HCT116 (cell line): Measurements from ENCODE around the gene USP47. TPM values are rescaled to one million over a fixed set of nuclear protein-coding genes. Genes with fewer than 3 reads are reported as not detected.

Experiments
- ATAC-seq: fragments of 200-7000 bp; cut with Tn5 transposase; 2 replicates; pipeline ENCODE4 v1.9.1; 2020; ENCODE audit warnings: mild to moderate bottlenecking, moderate library complexity
- BruUV-seq: library from RNA; stranded (reverse); fragments of 400-500 nt; replicated peaks from 2 replicates; lab custom pipeline; 2021; lab: Mats Ljungman, UMichigan
- CTCF ChIA-PET: fragments of 300-600 bp; sonication (Branson Sonifier 250); formaldehyde crosslinking; loops from one replicate; lab custom pipeline; 2021; ENCODE audit warnings: antibody characterized with exemption; lab: Charles Lee
- POLR2A ChIA-PET: fragments of 300-600, 350-600 bp; sonication (Branson Sonifier 250); formaldehyde crosslinking; loops from one replicate; lab custom pipeline; 2021; ENCODE audit warnings: antibody characterized with exemption; lab: Charles Lee
- RAD21 ChIA-PET, 2 experiments: fragments of 300-600 bp; sonication (Branson Sonifier 250); formaldehyde crosslinking; loops; one replicate each; lab custom pipeline; 2023; ENCODE audit warnings: low total read pairs in 2 of 2; ENCODE audit not compliant: uncharacterized antibody in 2 of 2, unreplicated experiment in 2 of 2, low non-redundant PET in 1 of 2; lab: Charles Lee
- DNase-seq: peaks from one replicate; pipeline ENCODE4 v3.0.0-alpha.2; 2010; ENCODE audit warnings: low read depth, low spot score
- H2AFZ ChIP-seq: fragments of 200-600 bp; shearing (Covaris generic), sonication (generic); 2 replicates; pipeline ENCODE4 v1.6.1; 2017; ENCODE audit warnings: low read depth, mixed run types, mixed read lengths, antibody characterized with exemption, low read length; ENCODE audit not compliant: poor library complexity, severe bottlenecking
- H3K27ac ChIP-seq: 2 replicates; pipeline ENCODE4 v1.5.1; 2012; ENCODE audit warnings: low read depth, low read length
- H3K27me3 ChIP-seq: fragments of 200-600 bp; sonication (generic); 2 replicates; pipeline ENCODE4 v1.6.1; 2016; ENCODE audit warnings: mixed run types, low read length, mixed read lengths; ENCODE audit not compliant: insufficient read depth
- H3K36me3 ChIP-seq, 2 experiments: fragments of 200-500 bp in 1 of 2; fragments of 200-600 bp in 1 of 2; sonication (Bioruptor generic) in 1 of 2; sonication (generic) in 1 of 2; 2 replicates each; pipeline versions ENCODE4 v1.5.1 to v1.6.1; 2014 to 2016; ENCODE audit warnings: low read length in 2 of 2, inconsistent platforms in 1 of 2, mixed read lengths in 1 of 2, mixed run types in 1 of 2; ENCODE audit not compliant: insufficient read depth in 2 of 2, control insufficient read depth in 1 of 2
- H3K4me1 ChIP-seq, 2 experiments: fragments of 200-600 bp in 1 of 2; sonication (generic) in 1 of 2; 2 replicates each; pipeline versions ENCODE4 v1.5.1 to v1.6.1; 2012 to 2017; ENCODE audit warnings: low read length in 2 of 2, inconsistent platforms in 1 of 2, mild to moderate bottlenecking in 1 of 2, mixed read lengths in 1 of 2, mixed run types in 1 of 2, moderate library complexity in 1 of 2; ENCODE audit not compliant: insufficient read depth in 2 of 2, control insufficient read depth in 1 of 2
- H3K4me2 ChIP-seq: fragments of 200-600 bp; sonication (generic); 2 replicates; pipeline ENCODE4 v1.6.1; 2017; ENCODE audit warnings: mixed run types, low read length, mixed read lengths
- H3K4me3 ChIP-seq, 2 experiments: fragments of 200-600 bp in 1 of 2; sonication (generic) in 1 of 2; replicated peaks in 1 of 2; 2 replicates each; pipeline ENCODE4 v1.5.1; 2011 to 2016; ENCODE audit warnings: low read length in 2 of 2, control low read depth in 1 of 2, low read depth in 1 of 2, mild to moderate bottlenecking in 1 of 2, mixed read lengths in 1 of 2, mixed run types in 1 of 2
- H3K79me2 ChIP-seq: fragments of 200-600 bp; sonication (generic); 2 replicates; pipeline ENCODE4 v1.6.1; 2017; ENCODE audit warnings: mild to moderate bottlenecking, mixed run types, low read length, moderate library complexity, mixed read lengths; ENCODE audit not compliant: insufficient read depth
- H3K9ac ChIP-seq: fragments of 200-600 bp; sonication (generic); 2 replicates; pipeline ENCODE4 v1.6.1; 2016; ENCODE audit warnings: low read length, mixed read lengths
- H3K9me2 ChIP-seq: fragments of 200-600 bp; sonication (generic), shearing (Covaris generic); 2 replicates; pipeline ENCODE4 v1.6.1; 2017; ENCODE audit warnings: mixed run types, mild to moderate bottlenecking, moderate library complexity; ENCODE audit not compliant: insufficient read depth
- H3K9me3 ChIP-seq, 2 experiments: fragments of 200-500 bp in 1 of 2; fragments of 200-600 bp in 1 of 2; sonication (Bioruptor generic) in 1 of 2; sonication (generic) in 1 of 2; 2 replicates each; pipeline ENCODE4 v1.6.1; 2014 to 2017; ENCODE audit warnings: low read length in 2 of 2, mixed read lengths in 2 of 2, inconsistent platforms in 1 of 2, low read depth in 1 of 2, mild to moderate bottlenecking in 1 of 2, mixed run types in 1 of 2, moderate library complexity in 1 of 2; ENCODE audit not compliant: control insufficient read depth in 1 of 2, insufficient read depth in 1 of 2
- H4K20me1 ChIP-seq: fragments of 200-600 bp; sonication (generic), shearing (Covaris generic); 2 replicates; pipeline ENCODE4 v1.6.1; 2017; ENCODE audit warnings: mixed run types, mild to moderate bottlenecking, moderate library complexity; ENCODE audit not compliant: insufficient read depth
- CBX3 ChIP-seq: IDR thresholded peaks from 2 replicates; pipeline ENCODE4 v1.6.1; 2012; ENCODE audit warnings: low read depth
- CTCF ChIP-seq, 3 experiments: fragments of 200-600 bp in 1 of 3; sonication (generic) in 1 of 3; IDR thresholded peaks in 2 of 3; conservative IDR thresholded peaks in 1 of 3; 2 replicates each; pipeline ENCODE4 v1.5.1; 2012 to 2017; ENCODE audit warnings: low read depth in 2 of 3, low read length in 2 of 3, antibody characterized with exemption in 1 of 3, borderline replicate concordance in 1 of 3, control low read depth in 1 of 3, mild to moderate bottlenecking in 1 of 3, mixed read lengths in 1 of 3, mixed run types in 1 of 3, moderate library complexity in 1 of 3; ENCODE audit not compliant: insufficient read depth in 1 of 3
- ELF1 ChIP-seq: IDR thresholded peaks from 2 replicates; pipeline ENCODE4 v1.6.1; 2012; ENCODE audit warnings: low read depth, borderline replicate concordance
- EZH2 ChIP-seq: fragments of 200-600 bp; sonication (generic); IDR thresholded peaks from 2 replicates; pipeline ENCODE4 v1.6.1; 2017; ENCODE audit warnings: antibody characterized with exemption, mixed run types
- EZH2phosphoT487 ChIP-seq: fragments of 200-600 bp; IDR thresholded peaks from 2 replicates; pipeline ENCODE4 v1.6.1; 2018; ENCODE audit warnings: antibody characterized with exemption, borderline replicate concordance
- FOSL1 ChIP-seq: IDR thresholded peaks from 2 replicates; pipeline ENCODE4 v1.6.1; 2012; ENCODE audit warnings: low read depth
- JUND ChIP-seq: IDR thresholded peaks from 2 replicates; pipeline ENCODE4 v1.6.1; 2012
- POLR2AphosphoS5 ChIP-seq: IDR thresholded peaks from 2 replicates; pipeline ENCODE4 v1.6.1; 2011; ENCODE audit warnings: mild to moderate bottlenecking, low read depth, low read length, moderate library complexity
- SIN3A ChIP-seq: IDR thresholded peaks from 2 replicates; pipeline ENCODE4 v1.6.1; 2012; ENCODE audit warnings: low read depth
- SP1 ChIP-seq: IDR thresholded peaks from 2 replicates; pipeline ENCODE4 v1.6.1; 2012; ENCODE audit warnings: low read depth
- YY1 ChIP-seq: IDR thresholded peaks from 2 replicates; pipeline ENCODE4 v1.6.1; 2011; ENCODE audit warnings: low read length, low read depth, moderate library complexity, mild to moderate bottlenecking; ENCODE audit not compliant: insufficient replicate concordance; ENCODE audit errors: extremely low read depth
- ZBTB33 ChIP-seq: IDR thresholded peaks from 2 replicates; pipeline ENCODE4 v1.6.1; 2011; ENCODE audit warnings: mild to moderate bottlenecking, low read length, moderate library complexity; ENCODE audit not compliant: insufficient replicate concordance; ENCODE audit errors: extremely low read depth
- ZNF274 ChIP-seq: fragments of 200-500 bp; sonication (Bioruptor generic); IDR thresholded peaks from 2 replicates; pipeline ENCODE4 v1.6.1; 2014; ENCODE audit warnings: mild to moderate bottlenecking, low read depth, low read length, inconsistent platforms
- intact Hi-C: fragments of 100-400 bp; cut with micrococcal nuclease; formaldehyde crosslinking; loops from 2 replicates; pipeline ENCODE4 v1.10.0; 2022
- total RNA-seq: library from RNA; stranded (reverse); gene quantifications from one replicate; pipeline ENCODE4 v1.2.1, GENCODE V29; 2021; ENCODE audit not compliant: unreplicated experiment

The USP47 gene
- total RNA-seq, 1 experiment from 2014 or later: 18.9 TPM

GRCh38 chr11:11977206-11977938 is 135.6 kb downstream of the USP47 start:
- H3K9me3 ChIP-seq: no peaks in the 10 kb centered on the region; a peak in 1 of 4 replicates
- no peaks in the 10 kb centered on the region for H3K79me2 ChIP-seq
- peak overlapping the region in 1 of 2 experiments; percentile 44; a peak in 3 of 4 replicates for H3K4me3 ChIP-seq
- no peaks in the 10 kb centered on the region for H4K20me1 ChIP-seq
- no peaks in the 10 kb centered on the region for H3K9me2 ChIP-seq
- peak overlapping the region; percentile 79 for H3K4me2 ChIP-seq
- H3K4me1 ChIP-seq: peaks cover 25 to 44% of the 10 kb centered on the region in 2 experiments
- H3K27ac ChIP-seq: peak overlapping the region; percentile 60
- TF ChIP-seq SIN3A (no peak), EZH2phosphoT487 (no peak), ZBTB33 (no peak), FOSL1 (peak; percentile 36; the same call in 1 of the 2 replicates), CTCF (IDR thresholded peaks at IDR 0.05 in 2 of 3, conservative IDR thresholded peaks at IDR 0.05 in 1 of 3; ENCODE audit: borderline replicate concordance in 1 of 3, insufficient read depth in 1 of 3, low read depth in 2 of 3, low read length in 2 of 3) (no peak), JUND (no peak; the same call in 1 of the 2 replicates), SP1 (peak; percentile 52; the same call in 1 of the 2 replicates), ZNF274 (no peak), POLR2AphosphoS5 (peak; percentile 27; the same call in 1 of the 2 replicates), CBX3 (no peak), YY1 (peak; percentile 33), EZH2 (no peak), ELF1 (no peak)
- peak overlapping the region; percentile 45 for H3K9ac ChIP-seq
- H3K27me3 ChIP-seq: no peaks in the 10 kb centered on the region
- ChIA-PET RAD21 (interaction anchor here (1.1 to 1.4 kb wide), 2 partner anchors 10 to 67 kb away, joined by 3 read pairs; no protein-coding TSS in a partner anchor), CTCF (interaction anchor here (0.6 to 2.4 kb wide), 4 partner anchors 11 to 124 kb away, joined by 3 to 21 read pairs (median 4); no protein-coding TSS in a partner anchor), POLR2A (no interaction called here)
- ATAC-seq: peak; percentile 86
- H3K36me3 ChIP-seq: no peaks in the 10 kb centered on the region
- BruUV-seq: no TSS peak
- intact Hi-C loops: no loop called here
- peak overlapping the region; percentile 51 for H2AFZ ChIP-seq
- peak; percentile 45 for DNase-seq
